NT2/D1 (cell line): ENCODE results near the gene GDPGP1.

ENCODE experiments used
- SUZ12 ChIP-seq: IDR thresholded peaks from 2 replicates; pipeline ENCODE4 v1.6.1; 2011; ENCODE audit not compliant: insufficient read length, insufficient read depth; ENCODE audit errors: extremely low read depth
- YY1 ChIP-seq: IDR thresholded peaks from 2 replicates; pipeline ENCODE4 v1.6.1; 2011; ENCODE audit not compliant: insufficient read length, insufficient read depth
- ZNF274 ChIP-seq: IDR thresholded peaks from 2 replicates; pipeline ENCODE4 v1.6.1; 2011; ENCODE audit warnings: mild to moderate bottlenecking, low read depth, low read length

- no peak for TF ChIP-seq SUZ12
- TF ChIP-seq YY1 = no peak
- TF ChIP-seq ZNF274 = no peak
Measured at GRCh38 chr15:90243943-90244639, 10.1 kb downstream of the GDPGP1 start.
